Hematopoietic multipotent progenitor cell treated with erythropoietin and hydrocortisone succinate and interleukin-3 and kit ligand, for 17 days (in vitro differentiated cells): Measurements from ENCODE around the gene PROC.

ENCODE experiments used
- DNase-seq: peaks from one replicate; pipeline ENCODE4 v3.0.0-alpha.2; 2015; ENCODE audit warnings: low spot score

Gene PROC

DNA sequence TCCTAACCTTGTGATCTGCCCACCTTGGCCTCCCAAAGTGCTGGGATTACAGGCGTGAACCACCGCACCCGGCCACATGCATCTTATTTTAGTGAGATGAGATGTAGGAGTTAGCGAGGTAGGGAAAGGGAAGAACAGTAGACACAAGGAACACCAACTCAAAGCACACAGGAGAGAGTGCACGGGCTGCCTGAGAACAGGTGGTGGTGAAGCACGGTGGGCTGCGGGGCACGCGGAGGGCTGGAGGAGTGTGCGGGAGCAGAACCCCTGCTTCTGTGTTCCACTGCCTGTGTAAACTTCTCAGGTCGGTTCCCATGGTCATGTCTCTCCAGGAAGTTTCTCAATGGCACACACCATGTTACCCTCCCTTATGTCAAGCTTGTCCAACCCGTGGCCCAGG, 38.7 kb downstream of the PROC start:
- DNase-seq = no peak

DNA sequence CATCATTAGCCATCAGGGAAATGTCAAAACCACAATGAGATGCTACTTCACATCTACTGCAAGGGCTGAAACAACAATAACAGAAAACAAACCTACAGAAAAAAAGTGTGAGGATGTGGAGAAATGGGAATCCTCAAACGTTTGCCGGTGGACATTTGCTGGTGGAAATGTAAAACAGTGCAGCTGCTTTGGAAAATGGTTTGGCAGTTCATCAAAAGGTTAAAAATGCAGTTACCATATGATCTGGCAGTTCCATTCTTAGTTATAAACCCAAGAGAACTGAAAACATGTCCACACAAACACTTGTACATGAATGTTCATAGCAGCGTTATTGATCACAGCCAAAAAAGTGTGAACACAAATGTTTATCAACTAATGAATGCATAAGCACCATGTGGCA, 44.2 kb downstream of the PROC start:
- DNase-seq = no peak

DNA sequence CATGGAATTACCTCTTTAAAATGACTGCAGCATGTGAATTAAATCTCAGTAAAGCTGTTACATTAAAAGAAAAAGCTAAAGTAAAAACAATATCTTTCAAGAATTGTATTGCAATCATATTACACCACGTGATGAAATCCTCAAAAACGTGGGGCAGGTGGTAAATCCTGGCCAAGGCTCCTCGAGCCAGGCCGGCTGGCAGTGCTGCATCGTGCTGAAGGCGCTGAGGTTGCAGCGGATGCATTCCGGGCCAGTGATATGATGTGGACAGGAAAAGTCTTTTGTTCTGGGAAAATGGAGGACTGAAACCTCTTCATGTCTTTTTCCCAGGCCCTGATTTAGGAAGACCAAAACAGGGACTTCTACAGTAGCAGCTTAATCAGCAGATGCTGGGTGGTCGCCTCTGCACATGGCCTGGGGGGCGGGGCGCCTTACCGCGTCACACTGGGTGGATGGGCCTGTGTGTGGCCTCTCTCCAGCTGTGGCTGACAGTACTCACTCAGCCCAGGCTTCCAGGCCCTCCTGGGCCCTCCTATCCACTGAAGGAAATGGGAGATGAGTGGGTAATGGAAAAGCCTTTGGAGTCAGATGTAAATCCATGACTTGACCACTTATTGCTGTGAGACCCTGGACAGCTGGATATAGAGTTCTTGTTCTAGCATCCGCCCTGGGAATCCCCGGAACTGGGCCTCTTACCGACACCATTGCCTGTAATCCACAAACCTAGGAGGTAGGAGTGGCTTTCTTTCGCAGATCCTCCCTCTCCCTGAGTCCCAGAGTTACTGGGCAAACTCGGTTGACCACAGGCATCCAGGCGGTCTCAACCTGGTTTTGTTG, 45.1 kb downstream of the PROC start:
- no peak for DNase-seq

DNA sequence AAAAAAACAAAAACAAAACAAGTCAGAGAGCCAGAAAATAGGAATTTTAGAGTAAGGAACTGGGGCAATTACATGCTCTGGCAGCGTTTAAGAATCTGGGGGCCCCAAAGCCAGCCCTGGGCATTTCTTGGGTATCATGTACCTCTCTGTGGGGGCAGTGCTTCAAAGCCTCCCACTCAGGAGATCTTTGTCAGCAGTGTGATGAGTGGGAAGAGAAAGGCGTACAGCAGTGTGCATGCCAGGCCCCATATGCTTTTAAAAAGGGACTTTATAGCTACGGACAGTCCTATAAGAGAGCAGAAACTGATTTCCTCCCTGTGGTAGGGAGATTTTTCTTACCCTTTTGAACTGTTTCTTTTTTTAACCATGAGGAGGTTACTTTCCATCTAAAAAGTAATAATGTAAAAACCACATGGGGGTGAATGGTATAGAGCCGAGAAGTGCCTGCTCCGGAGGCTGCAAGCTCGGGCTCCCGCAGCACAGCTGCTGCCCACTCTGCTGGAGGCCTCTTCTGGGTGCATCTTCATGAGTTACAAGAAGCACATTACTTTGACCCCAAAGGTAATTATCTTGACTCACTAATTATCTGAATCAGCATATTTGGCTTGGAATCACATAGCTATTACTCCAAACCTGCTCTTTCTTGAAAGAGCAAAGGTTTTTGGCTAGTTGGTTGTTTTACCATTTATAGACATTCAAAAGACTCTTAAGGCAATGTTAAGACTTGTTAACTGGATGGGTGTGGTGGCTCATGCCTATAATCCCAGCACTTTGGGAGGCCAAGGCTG, 46.4 kb downstream of the PROC start:
- no peak for DNase-seq

DNA sequence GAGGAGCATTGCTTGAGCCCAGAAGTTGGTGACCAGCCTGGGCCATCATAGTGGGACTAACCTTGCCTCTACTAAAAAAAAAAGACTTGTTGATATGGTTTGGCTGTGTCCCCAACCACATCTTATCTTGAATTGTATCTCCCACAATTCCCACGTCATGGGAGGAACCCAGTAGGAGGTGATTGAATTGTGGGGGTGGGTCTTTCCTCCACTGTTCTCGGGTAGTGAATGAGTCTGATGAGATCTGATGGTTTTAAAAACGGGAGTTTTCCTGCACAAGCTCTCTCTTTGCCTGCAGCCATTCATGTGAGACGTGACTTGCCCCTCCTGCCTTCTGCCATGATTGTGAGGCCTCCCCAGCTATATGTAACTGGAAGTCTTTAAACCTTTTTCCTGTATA, 47.0 kb downstream of the PROC start:
- no peak for DNase-seq

DNA sequence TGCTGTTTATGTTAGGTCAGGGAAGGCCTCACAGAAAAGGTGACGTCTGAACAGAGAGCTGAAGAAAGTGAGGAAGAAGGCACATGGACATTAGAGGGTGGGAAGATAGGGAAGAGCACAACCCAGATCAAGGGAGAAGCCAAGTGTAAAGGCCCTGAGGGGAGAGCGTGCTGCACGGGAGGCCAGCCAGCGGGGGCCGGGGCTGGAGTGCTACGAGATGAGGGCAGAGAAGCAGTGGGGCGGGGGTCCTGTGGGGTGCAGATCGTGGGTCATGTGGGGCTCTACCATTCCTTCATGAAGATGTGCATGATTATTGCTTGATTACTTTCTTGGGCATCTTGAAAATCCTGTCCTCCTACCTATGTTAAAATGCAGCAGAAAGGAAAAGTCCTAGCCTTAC, 50.8 kb downstream of the PROC start:
- no peak for DNase-seq

DNA sequence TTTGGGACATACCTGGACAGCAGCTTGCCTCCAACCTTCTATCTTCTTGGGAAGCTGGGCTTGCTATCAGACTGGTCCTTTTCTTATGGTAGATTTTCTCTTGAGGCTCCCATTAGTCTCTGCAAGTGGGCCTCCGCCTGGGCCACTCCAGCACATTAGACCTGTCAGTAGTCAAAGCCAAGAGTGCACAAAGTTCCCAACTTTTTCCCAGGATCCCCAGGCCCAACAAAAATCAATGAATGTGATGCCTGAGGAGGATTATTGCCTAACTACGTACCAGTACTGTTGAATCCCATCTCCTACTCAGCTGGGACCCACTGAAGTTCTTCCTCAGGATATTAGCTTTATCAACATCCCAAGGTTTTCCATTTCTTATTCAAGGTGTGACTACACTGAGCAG, 51.7 kb downstream of the PROC start:
- DNase-seq = no peak

DNA sequence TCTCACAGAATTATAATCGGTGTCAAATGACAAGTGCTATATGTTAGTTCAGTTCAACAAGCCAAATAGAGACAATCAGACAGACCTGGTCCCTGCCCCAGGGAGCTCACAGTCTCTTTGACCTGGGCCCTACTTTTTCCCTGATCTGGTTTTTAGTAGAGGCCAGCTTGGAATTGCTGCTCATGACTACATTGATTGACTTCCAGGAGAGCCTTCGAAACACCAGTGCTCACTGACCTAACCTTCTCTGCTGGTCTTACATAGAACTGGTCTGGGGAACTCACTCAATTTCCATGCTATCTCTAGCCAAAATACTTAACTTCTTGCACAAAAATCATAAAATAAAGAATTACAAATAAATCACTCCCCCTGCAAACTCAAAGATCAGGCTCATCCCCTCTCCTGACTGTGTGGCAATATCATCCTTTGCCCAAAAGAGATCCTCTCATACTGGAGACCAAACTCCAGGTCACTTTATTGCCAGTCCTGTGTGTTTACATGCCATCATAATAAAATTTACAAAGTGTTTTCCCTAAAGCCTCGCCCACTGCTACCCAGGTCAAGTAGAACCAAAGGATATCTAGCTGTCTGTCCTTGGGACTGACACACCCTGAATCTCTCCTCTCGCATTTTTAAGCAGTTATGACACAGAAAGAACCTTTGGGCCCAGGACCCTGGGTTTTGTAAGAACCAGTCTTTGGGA, 53.2 kb downstream of the PROC start:
- DNase-seq = no peak

DNA sequence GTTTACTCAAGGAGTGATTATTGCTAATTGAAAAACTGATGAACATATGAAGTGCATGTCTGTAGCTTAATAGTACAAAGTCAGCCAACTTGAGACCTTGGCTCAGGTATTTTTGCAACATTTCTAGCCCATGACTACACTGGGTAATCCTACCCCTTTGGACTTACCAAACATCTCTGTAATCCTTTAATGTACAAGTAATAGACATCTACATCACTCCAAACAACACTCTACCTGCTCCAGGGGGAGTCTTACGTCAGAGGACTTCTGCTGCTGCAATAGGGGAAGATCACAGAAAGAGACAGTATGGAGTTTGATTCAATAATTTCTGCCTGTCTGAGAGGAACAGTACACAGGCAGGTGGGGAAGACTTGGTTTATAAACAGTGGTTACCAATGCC, 54.0 kb downstream of the PROC start:
- no peak for DNase-seq

DNA sequence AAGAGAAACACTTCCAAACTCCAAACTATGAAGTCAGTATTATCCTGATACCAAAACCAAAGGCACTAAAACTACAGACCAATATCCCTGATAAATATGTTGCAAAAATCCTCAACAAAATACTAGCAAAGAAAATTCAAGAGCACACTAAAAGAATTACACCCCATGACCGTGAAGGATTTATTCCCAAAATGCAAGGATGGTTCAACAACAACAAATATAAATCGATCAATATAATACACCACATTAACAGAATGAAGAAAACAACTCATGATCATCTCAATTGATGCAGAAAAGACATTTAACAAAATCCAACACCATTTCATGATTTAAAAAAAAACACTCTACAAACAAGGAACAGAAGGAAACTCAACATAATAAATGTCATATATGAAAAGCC, 57.6 kb downstream of the PROC start:
- no peak for DNase-seq
